Mesothelial cell of epicardium (in vitro differentiated cells): ENCODE measurements around the gene DDX23. TPM values are rescaled to one million over a fixed set of nuclear protein-coding genes. Genes with fewer than 3 reads are reported as not detected.

ENCODE experiments used
- DNase-seq, 2 experiments: peaks; one replicate each; pipeline ENCODE4 v3.0.0; 2021; ENCODE audit warnings: low spot score in 2 of 2; ENCODE audit not compliant: unreplicated experiment in 2 of 2
- H3K27ac Mint-ChIP-seq: 2 replicates; pipeline ENCODE4 v1.8.0; 2021; ENCODE audit warnings: mixed read lengths
- H3K27me3 Mint-ChIP-seq: 2 replicates; pipeline ENCODE4 v1.8.0; 2021; ENCODE audit warnings: low read depth, mixed read lengths
- H3K36me3 Mint-ChIP-seq: 2 replicates; pipeline ENCODE4 v1.8.0; 2021; ENCODE audit warnings: mixed read lengths
- H3K4me1 Mint-ChIP-seq: 2 replicates; pipeline ENCODE4 v1.8.0; 2021; ENCODE audit warnings: mixed read lengths
- H3K4me3 Mint-ChIP-seq: 2 replicates; pipeline ENCODE4 v1.8.0; 2021; ENCODE audit warnings: mild to moderate bottlenecking, moderate library complexity, mixed read lengths
- H3K9me3 Mint-ChIP-seq: 2 replicates; pipeline ENCODE4 v1.8.0; 2021; ENCODE audit warnings: mixed read lengths
- CTCF ChIP-seq: fragments of 200-600 bp; sonication (generic); IDR thresholded peaks from one replicate; pipeline ENCODE4 v1.5.0; 2021; ENCODE audit warnings: antibody characterized with exemption; ENCODE audit not compliant: unreplicated experiment
- total RNA-seq: library from RNA; stranded (reverse); gene quantifications from 3 replicates; pipeline ENCODE4 v1.2.1, GENCODE V29; 2021

The DDX23 gene
- total RNA-seq, 1 donor from 2014 or later, result 106 TPM

GRCh38 chr12:48868451-48868850 is 16.5 kb upstream of the DDX23 start:
- H3K27me3 Mint-ChIP-seq, result no peaks in the 10 kb centered on the region
- H3K36me3 Mint-ChIP-seq, result no peaks in the 10 kb centered on the region
- peak overlapping the region; percentile 85 for H3K27ac Mint-ChIP-seq
- no peak overlapping the region for H3K4me3 Mint-ChIP-seq
- DNase-seq, result no peak
- peaks cover 39% of the 10 kb centered on the region for H3K4me1 Mint-ChIP-seq
- TF ChIP-seq CTCF, result no peak
- no peaks in the 10 kb centered on the region for H3K9me3 Mint-ChIP-seq

GRCh38 chr12:48866052-48866711 is 14.2 kb upstream of the DDX23 start:
- Mint-ChIP-seq H3K27ac (peak overlapping the region; percentile 64), H3K4me3 (peak overlapping the region; percentile 85), H3K36me3 (peaks cover 9% of the 10 kb centered on the region), H3K9me3 (no peaks in the 10 kb centered on the region), H3K4me1 (peaks cover 41% of the 10 kb centered on the region), H3K27me3 (no peaks in the 10 kb centered on the region)
- no peak for TF ChIP-seq CTCF
- no peak for DNase-seq

GRCh38 chr12:48865281-48866051 is 13.5 kb upstream of the DDX23 start, which contains the start of gene RND1:
RND1 (minus strand) TSS chr12:48865870; CDS start chr12:48865767, 103 bp downstream.
- Mint-ChIP-seq H3K27me3 (no peaks in the 10 kb centered on the region), H3K4me3 (peak within 1 kb of the TSS; percentile 85), H3K9me3 (no peaks in the 10 kb centered on the region), H3K27ac (peak within 1 kb of the TSS; percentile 70), H3K36me3 (peaks cover 13% of the 10 kb centered on the region), H3K4me1 (peaks cover 41% of the 10 kb centered on the region)
- DNase-seq, result peak; percentile 77 to 86
- no peak for TF ChIP-seq CTCF

- no peak for TF ChIP-seq CTCF
- Mint-ChIP-seq H3K27ac (no peak overlapping the region), H3K27me3 (no peaks in the 10 kb centered on the region), H3K4me1 (peaks cover 34% of the 10 kb centered on the region), H3K36me3 (peaks cover 15% of the 10 kb centered on the region), H3K9me3 (no peaks in the 10 kb centered on the region), H3K4me3 (peak overlapping the region; percentile 85)
- no peak for DNase-seq
Measured at GRCh38 chr12:48863291-48863690, 11.3 kb upstream of the DDX23 start.

- Mint-ChIP-seq H3K4me3 (no peak overlapping the region), H3K9me3 (no peaks in the 10 kb centered on the region)
- no peak for TF ChIP-seq CTCF
Measured at GRCh38 chr12:48862760-48863159, 10.8 kb upstream of the DDX23 start.

More at GRCh38 chr12:48862760-48863159, 10.8 kb upstream of the DDX23 start:
- peaks cover 34% of the 10 kb centered on the region for H3K4me1 Mint-ChIP-seq
- peaks cover 16% of the 10 kb centered on the region for H3K36me3 Mint-ChIP-seq
- no peak overlapping the region for H3K27ac Mint-ChIP-seq
- H3K27me3 Mint-ChIP-seq, result no peaks in the 10 kb centered on the region
- DNase-seq, result no peak
